ENCODE data around the gene C15orf40. TPM values are rescaled to one million over a fixed set of nuclear protein-coding genes. Genes with fewer than 3 reads are reported as not detected.

C15orf40 gene
- total and polyA plus RNA-seq, 2 of the 13 experiments (the other 11 are each of a cell fraction or from before 2014, with no cell fraction given), result 24.0 to 26.3 TPM

DNA sequence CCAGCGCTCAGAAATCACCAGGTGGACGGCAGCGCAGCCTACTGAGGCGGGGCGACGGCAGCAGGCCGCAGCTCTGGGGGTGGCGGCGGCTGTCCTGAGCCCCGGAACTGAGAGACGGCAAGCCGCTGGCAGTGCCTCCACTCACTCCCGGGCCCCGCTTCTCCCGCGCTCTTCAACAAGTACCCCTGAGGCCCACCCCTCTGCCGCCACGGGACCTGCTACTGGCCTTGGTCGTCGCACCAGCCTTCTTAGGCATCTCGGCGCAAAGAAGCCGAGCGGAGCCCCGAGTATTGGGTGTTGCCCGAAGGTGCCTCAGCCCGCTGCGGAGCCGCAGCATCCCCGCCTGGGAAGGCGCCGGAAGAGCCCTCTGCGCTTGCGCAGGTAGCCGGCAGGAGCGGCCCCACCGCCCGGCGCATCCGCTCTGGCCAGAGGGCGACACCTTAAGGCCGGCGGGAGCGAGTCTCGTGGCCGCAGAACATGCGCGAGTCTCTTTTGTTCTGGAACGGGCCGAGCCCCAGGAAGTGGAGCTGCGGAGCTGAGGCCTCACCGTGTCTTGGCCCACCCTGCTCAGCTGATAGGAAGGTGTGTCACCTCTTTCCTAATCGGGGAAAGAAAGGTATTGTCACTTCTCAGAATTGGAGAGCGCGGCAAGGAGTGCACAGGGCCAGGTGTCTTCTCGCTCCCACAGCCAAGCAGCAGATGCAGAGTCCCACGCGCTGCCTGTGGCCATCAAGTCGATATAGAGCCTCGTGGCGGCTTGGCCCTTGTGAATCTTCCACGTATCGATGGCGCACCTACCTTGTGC, at the start of gene C15orf40 (continued):
- TF ChIP-seq MIXL1 (CRISPR knock-in tag; IDR thresholded peaks at IDR 0.05) (peak; percentile 40; the same call in 1 of the 2 replicates), ZNF205 (CRISPR knock-in tag; IDR thresholded peaks at IDR 0.05) (peak; percentile 45; the same call in 1 of the 2 replicates), ZNF430 (CRISPR knock-in tag; IDR thresholded peaks at IDR 0.05) (peak; percentile 52), MEIS1 (CRISPR knock-in tag; IDR thresholded peaks at IDR 0.05; ENCODE audit: borderline replicate concordance) (no peak; the same call in 1 of the 2 replicates), MXI1 (IDR thresholded peaks at IDR 0.05; ENCODE audit: borderline replicate concordance, low read depth, low read length) (peak; percentile 73; the same call in 1 of the 3 replicates), GPN1 (CRISPR knock-in tag; IDR thresholded peaks at IDR 0.05; ENCODE audit: borderline replicate concordance) (no peak), PHF21A (CRISPR knock-in tag; IDR thresholded peaks at IDR 0.05) (peak; percentile 74; the same call in 1 of the 2 replicates), JDP2 (CRISPR knock-in tag; IDR thresholded peaks at IDR 0.05; ENCODE audit: borderline replicate concordance) (no peak)
- TF ChIP-seq, protein P1, sequence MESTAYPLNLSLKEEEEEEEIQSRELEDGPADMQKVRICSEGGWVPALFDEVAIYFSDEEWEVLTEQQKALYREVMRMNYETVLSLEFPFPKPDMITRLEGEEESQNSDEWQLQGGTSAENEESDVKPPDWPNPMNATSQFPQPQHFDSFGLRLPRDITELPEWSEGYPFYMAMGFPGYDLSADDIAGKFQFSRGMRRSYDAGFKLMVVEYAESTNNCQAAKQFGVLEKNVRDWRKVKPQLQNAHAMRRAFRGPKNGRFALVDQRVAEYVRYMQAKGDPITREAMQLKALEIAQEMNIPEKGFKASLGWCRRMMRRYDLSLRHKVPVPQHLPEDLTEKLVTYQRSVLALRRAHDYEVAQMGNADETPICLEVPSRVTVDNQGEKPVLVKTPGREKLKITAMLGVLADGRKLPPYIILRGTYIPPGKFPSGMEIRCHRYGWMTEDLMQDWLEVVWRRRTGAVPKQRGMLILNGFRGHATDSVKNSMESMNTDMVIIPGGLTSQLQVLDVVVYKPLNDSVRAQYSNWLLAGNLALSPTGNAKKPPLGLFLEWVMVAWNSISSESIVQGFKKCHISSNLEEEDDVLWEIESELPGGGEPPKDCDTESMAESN (CRISPR knock-in tag; conservative IDR thresholded peaks at IDR 0.05), result peak; percentile 65; the same call in 1 of the 2 replicates
- TF ChIP-seq, protein P2, sequence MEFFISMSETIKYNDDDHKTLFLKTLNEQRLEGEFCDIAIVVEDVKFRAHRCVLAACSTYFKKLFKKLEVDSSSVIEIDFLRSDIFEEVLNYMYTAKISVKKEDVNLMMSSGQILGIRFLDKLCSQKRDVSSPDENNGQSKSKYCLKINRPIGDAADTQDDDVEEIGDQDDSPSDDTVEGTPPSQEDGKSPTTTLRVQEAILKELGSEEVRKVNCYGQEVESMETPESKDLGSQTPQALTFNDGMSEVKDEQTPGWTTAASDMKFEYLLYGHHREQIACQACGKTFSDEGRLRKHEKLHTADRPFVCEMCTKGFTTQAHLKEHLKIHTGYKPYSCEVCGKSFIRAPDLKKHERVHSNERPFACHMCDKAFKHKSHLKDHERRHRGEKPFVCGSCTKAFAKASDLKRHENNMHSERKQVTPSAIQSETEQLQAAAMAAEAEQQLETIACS (CRISPR knock-in tag; IDR thresholded peaks at IDR 0.05), result peak; percentile 50
- TF ChIP-seq, protein P3, sequence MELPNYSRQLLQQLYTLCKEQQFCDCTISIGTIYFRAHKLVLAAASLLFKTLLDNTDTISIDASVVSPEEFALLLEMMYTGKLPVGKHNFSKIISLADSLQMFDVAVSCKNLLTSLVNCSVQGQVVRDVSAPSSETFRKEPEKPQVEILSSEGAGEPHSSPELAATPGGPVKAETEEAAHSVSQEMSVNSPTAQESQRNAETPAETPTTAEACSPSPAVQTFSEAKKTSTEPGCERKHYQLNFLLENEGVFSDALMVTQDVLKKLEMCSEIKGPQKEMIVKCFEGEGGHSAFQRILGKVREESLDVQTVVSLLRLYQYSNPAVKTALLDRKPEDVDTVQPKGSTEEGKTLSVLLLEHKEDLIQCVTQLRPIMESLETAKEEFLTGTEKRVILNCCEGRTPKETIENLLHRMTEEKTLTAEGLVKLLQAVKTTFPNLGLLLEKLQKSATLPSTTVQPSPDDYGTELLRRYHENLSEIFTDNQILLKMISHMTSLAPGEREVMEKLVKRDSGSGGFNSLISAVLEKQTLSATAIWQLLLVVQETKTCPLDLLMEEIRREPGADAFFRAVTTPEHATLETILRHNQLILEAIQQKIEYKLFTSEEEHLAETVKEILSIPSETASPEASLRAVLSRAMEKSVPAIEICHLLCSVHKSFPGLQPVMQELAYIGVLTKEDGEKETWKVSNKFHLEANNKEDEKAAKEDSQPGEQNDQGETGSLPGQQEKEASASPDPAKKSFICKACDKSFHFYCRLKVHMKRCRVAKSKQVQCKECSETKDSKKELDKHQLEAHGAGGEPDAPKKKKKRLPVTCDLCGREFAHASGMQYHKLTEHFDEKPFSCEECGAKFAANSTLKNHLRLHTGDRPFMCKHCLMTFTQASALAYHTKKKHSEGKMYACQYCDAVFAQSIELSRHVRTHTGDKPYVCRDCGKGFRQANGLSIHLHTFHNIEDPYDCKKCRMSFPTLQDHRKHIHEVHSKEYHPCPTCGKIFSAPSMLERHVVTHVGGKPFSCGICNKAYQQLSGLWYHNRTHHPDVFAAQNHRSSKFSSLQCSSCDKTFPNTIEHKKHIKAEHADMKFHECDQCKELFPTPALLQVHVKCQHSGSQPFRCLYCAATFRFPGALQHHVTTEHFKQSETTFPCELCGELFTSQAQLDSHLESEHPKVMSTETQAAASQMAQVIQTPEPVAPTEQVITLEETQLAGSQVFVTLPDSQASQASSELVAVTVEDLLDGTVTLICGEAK (IDR thresholded peaks at IDR 0.05), result no peak
- TF ChIP-seq, protein P3 (CRISPR knock-in tag; IDR thresholded peaks at IDR 0.05), result peak; percentile 79
- TF ChIP-seq, protein P4, sequence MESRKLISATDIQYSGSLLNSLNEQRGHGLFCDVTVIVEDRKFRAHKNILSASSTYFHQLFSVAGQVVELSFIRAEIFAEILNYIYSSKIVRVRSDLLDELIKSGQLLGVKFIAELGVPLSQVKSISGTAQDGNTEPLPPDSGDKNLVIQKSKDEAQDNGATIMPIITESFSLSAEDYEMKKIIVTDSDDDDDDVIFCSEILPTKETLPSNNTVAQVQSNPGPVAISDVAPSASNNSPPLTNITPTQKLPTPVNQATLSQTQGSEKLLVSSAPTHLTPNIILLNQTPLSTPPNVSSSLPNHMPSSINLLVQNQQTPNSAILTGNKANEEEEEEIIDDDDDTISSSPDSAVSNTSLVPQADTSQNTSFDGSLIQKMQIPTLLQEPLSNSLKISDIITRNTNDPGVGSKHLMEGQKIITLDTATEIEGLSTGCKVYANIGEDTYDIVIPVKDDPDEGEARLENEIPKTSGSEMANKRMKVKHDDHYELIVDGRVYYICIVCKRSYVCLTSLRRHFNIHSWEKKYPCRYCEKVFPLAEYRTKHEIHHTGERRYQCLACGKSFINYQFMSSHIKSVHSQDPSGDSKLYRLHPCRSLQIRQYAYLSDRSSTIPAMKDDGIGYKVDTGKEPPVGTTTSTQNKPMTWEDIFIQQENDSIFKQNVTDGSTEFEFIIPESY (CRISPR knock-in tag; IDR thresholded peaks at IDR 0.05), result peak; percentile 83

Measured in HepG2 (cell line).